H1 (cell line): ENCODE results near the gene CUL2. TPM values are rescaled to one million over a fixed set of nuclear protein-coding genes. Genes with fewer than 3 reads are reported as not detected.

Source experiments
- CBX8 ChIP-seq: fragments of 300-800, 300-1000 bp; sonication (generic); IDR thresholded peaks from 2 replicates; pipeline ENCODE4 v1.7.1; 2016; ENCODE audit warnings: low read depth, low read length, borderline replicate concordance
- GABPA ChIP-seq: IDR thresholded peaks from 2 replicates; pipeline ENCODE4 v1.6.1; 2011; ENCODE audit warnings: mild to moderate bottlenecking, low read length, moderate library complexity, borderline replicate concordance; ENCODE audit not compliant: insufficient read depth
- HDAC2 ChIP-seq, 2 experiments: fragments of 300-600 bp in 1 of 2; sonication (generic) in 1 of 2; IDR thresholded peaks; 2 replicates each; pipeline ENCODE4 v1.6.1; 2011 to 2012; ENCODE audit warnings: low read depth in 2 of 2, low read length in 2 of 2, mild to moderate bottlenecking in 2 of 2, moderate library complexity in 2 of 2, borderline replicate concordance in 1 of 2, inconsistent platforms in 1 of 2
- KDM4A ChIP-seq: IDR thresholded peaks from one replicate; pipeline ENCODE4 v1.7.1; 2012; ENCODE audit warnings: low read depth, mild to moderate bottlenecking, moderate library complexity, low read length, inconsistent platforms; ENCODE audit not compliant: severe bottlenecking
- NANOG ChIP-seq: IDR thresholded peaks from 2 replicates; pipeline ENCODE4 v1.6.1; 2011; ENCODE audit warnings: low read length, low read depth, mild to moderate bottlenecking, inconsistent platforms; ENCODE audit not compliant: insufficient read depth, poor library complexity, severe bottlenecking
- POLR2AphosphoS5 ChIP-seq: IDR thresholded peaks from 2 replicates; pipeline ENCODE4 v1.6.1; 2011; ENCODE audit warnings: low read depth, low read length
- RAD21 ChIP-seq, 2 experiments: IDR thresholded peaks in 1 of 2; conservative IDR thresholded peaks in 1 of 2; 2 replicates each; pipeline ENCODE4 v1.6.1; 2011; ENCODE audit warnings: low read depth in 2 of 2, low read length in 2 of 2, improper control_type of control experiment in 1 of 2, inconsistent platforms in 1 of 2, mild to moderate bottlenecking in 1 of 2, moderate library complexity in 1 of 2
- SRF ChIP-seq: IDR thresholded peaks from 2 replicates; pipeline ENCODE4 v1.6.1; 2011; ENCODE audit warnings: mild to moderate bottlenecking, low read depth, low read length, moderate library complexity
- polyA plus RNA-seq, 7 experiments: library from polyadenylated mRNA; depleted of rRNA in 3 of 7; stranded (reverse) in 5 of 7; unstranded in 2 of 7; fragments of >200 nt in 5 of 7; fragments of 200-250 nt in 2 of 7; gene quantifications; 1 replicate in 5 of 7; 2 replicates in 1 of 7; 4 replicates in 1 of 7; pipeline versions ENCODE4 v1.2.1 to v1.2.3, GENCODE V29; 2011 to 2013; ENCODE audit warnings: missing spikeins in 2 of 7, mixed read lengths in 2 of 7
- total RNA-seq: library from RNA; stranded (reverse); fragmentation: NEBNext Ultra II Directional; extraction: Animal tissue kit (Norgen Biotek cat#: 25700); gene quantifications from 2 replicates; pipeline ENCODE4 v1.2.1, GENCODE V29; 2021
- TF ChIP-seq, protein P1 (sequence below): fragments of 300-600 bp; sonication (generic); IDR thresholded peaks from 2 replicates; pipeline ENCODE4 v1.7.1; 2012; ENCODE audit warnings: low read length, moderate library complexity, mild to moderate bottlenecking, inconsistent platforms; ENCODE audit not compliant: insufficient replicate concordance
- TF ChIP-seq, protein P2 (sequence below): IDR thresholded peaks from 2 replicates; pipeline ENCODE4 v1.6.1; 2012; ENCODE audit warnings: inconsistent platforms

The CUL2 gene
- total and polyA plus RNA-seq, 2 of the 8 experiments (the other 6 are each of a cell fraction or from before 2014, with no cell fraction given) = 10.2 to 43.1 TPM

GRCh38 chr10:35020481-35020880 lies 69.7 kb downstream of the CUL2 start (continued):
- TF ChIP-seq, protein P1, sequence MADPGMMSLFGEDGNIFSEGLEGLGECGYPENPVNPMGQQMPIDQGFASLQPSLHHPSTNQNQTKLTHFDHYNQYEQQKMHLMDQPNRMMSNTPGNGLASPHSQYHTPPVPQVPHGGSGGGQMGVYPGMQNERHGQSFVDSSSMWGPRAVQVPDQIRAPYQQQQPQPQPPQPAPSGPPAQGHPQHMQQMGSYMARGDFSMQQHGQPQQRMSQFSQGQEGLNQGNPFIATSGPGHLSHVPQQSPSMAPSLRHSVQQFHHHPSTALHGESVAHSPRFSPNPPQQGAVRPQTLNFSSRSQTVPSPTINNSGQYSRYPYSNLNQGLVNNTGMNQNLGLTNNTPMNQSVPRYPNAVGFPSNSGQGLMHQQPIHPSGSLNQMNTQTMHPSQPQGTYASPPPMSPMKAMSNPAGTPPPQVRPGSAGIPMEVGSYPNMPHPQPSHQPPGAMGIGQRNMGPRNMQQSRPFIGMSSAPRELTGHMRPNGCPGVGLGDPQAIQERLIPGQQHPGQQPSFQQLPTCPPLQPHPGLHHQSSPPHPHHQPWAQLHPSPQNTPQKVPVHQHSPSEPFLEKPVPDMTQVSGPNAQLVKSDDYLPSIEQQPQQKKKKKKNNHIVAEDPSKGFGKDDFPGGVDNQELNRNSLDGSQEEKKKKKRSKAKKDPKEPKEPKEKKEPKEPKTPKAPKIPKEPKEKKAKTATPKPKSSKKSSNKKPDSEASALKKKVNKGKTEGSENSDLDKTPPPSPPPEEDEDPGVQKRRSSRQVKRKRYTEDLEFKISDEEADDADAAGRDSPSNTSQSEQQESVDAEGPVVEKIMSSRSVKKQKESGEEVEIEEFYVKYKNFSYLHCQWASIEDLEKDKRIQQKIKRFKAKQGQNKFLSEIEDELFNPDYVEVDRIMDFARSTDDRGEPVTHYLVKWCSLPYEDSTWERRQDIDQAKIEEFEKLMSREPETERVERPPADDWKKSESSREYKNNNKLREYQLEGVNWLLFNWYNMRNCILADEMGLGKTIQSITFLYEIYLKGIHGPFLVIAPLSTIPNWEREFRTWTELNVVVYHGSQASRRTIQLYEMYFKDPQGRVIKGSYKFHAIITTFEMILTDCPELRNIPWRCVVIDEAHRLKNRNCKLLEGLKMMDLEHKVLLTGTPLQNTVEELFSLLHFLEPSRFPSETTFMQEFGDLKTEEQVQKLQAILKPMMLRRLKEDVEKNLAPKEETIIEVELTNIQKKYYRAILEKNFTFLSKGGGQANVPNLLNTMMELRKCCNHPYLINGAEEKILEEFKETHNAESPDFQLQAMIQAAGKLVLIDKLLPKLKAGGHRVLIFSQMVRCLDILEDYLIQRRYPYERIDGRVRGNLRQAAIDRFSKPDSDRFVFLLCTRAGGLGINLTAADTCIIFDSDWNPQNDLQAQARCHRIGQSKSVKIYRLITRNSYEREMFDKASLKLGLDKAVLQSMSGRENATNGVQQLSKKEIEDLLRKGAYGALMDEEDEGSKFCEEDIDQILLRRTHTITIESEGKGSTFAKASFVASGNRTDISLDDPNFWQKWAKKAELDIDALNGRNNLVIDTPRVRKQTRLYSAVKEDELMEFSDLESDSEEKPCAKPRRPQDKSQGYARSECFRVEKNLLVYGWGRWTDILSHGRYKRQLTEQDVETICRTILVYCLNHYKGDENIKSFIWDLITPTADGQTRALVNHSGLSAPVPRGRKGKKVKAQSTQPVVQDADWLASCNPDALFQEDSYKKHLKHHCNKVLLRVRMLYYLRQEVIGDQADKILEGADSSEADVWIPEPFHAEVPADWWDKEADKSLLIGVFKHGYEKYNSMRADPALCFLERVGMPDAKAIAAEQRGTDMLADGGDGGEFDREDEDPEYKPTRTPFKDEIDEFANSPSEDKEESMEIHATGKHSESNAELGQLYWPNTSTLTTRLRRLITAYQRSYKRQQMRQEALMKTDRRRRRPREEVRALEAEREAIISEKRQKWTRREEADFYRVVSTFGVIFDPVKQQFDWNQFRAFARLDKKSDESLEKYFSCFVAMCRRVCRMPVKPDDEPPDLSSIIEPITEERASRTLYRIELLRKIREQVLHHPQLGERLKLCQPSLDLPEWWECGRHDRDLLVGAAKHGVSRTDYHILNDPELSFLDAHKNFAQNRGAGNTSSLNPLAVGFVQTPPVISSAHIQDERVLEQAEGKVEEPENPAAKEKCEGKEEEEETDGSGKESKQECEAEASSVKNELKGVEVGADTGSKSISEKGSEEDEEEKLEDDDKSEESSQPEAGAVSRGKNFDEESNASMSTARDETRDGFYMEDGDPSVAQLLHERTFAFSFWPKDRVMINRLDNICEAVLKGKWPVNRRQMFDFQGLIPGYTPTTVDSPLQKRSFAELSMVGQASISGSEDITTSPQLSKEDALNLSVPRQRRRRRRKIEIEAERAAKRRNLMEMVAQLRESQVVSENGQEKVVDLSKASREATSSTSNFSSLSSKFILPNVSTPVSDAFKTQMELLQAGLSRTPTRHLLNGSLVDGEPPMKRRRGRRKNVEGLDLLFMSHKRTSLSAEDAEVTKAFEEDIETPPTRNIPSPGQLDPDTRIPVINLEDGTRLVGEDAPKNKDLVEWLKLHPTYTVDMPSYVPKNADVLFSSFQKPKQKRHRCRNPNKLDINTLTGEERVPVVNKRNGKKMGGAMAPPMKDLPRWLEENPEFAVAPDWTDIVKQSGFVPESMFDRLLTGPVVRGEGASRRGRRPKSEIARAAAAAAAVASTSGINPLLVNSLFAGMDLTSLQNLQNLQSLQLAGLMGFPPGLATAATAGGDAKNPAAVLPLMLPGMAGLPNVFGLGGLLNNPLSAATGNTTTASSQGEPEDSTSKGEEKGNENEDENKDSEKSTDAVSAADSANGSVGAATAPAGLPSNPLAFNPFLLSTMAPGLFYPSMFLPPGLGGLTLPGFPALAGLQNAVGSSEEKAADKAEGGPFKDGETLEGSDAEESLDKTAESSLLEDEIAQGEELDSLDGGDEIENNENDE = no peak
- TF ChIP-seq POLR2AphosphoS5 = no peak
- TF ChIP-seq GABPA = no peak
- TF ChIP-seq HDAC2 (IDR thresholded peaks at IDR 0.05; ENCODE audit: borderline replicate concordance in 1 of 2, low read depth in 2 of 2, low read length in 2 of 2) = no peak
- no peak for TF ChIP-seq SRF
- no peak for TF ChIP-seq KDM4A
- TF ChIP-seq, protein P2, sequence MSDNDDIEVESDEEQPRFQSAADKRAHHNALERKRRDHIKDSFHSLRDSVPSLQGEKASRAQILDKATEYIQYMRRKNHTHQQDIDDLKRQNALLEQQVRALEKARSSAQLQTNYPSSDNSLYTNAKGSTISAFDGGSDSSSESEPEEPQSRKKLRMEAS = no peak
- TF ChIP-seq CBX8 = no peak
- TF ChIP-seq NANOG = no peak
- no peak for TF ChIP-seq RAD21 (IDR thresholded peaks at IDR 0.05 in 1 of 2, conservative IDR thresholded peaks at IDR 0.05 in 1 of 2; ENCODE audit: low read depth in 2 of 2, low read length in 2 of 2)
